ENCODE measurements around the gene SYTL3. TPM values are rescaled to one million over a fixed set of nuclear protein-coding genes. Genes with fewer than 3 reads are reported as not detected.

Gene SYTL3
- total RNA-seq, 1 experiment from 2014 or later: 0.65 TPM

DNA sequence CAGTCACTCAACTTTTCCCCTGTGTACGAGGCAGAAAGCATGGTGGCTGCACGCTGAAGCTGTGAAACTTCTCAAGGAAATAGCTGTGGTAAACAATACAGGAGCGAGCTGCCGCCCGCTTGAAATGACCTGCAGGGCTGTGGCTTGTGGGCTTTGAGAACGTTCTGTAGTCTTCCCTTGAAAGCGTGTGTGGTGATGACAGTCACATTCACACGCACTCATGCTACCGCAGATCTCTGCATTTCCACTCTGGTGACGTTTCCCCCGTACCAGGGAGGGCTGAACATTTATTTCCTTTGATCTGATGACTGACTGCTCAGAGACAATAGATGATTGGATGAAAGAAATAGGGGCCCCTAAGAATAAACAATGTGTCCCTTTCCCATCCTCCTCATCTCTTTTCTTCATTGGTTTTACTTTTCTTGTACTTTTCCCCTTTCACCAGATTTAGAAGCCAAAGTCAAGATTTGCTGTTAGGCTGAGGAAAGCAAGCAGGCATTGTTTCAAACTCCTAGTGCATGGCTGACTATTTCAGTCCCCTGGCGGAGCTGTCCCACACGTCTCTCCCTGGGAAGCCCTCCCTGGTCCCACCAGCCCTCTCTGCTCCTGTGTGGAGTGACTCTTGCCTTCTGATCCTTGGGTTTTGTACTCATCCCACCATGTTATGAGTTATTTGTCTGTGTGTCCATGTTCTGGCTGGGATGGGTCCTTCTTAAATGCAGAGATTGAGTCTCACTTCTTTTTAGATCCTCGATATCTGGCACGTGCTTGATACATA, 3.9 kb downstream of the SYTL3 start:
- no peaks in the 10 kb centered on the region for H3K36me3 Mint-ChIP-seq (ENCODE audit: insufficient read depth, unreplicated experiment)
- TF ChIP-seq, protein P1, sequence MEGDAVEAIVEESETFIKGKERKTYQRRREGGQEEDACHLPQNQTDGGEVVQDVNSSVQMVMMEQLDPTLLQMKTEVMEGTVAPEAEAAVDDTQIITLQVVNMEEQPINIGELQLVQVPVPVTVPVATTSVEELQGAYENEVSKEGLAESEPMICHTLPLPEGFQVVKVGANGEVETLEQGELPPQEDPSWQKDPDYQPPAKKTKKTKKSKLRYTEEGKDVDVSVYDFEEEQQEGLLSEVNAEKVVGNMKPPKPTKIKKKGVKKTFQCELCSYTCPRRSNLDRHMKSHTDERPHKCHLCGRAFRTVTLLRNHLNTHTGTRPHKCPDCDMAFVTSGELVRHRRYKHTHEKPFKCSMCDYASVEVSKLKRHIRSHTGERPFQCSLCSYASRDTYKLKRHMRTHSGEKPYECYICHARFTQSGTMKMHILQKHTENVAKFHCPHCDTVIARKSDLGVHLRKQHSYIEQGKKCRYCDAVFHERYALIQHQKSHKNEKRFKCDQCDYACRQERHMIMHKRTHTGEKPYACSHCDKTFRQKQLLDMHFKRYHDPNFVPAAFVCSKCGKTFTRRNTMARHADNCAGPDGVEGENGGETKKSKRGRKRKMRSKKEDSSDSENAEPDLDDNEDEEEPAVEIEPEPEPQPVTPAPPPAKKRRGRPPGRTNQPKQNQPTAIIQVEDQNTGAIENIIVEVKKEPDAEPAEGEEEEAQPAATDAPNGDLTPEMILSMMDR (IDR thresholded peaks at IDR 0.05; ENCODE audit: unreplicated experiment): no peak
- no peak overlapping the region for H3K27ac Mint-ChIP-seq (ENCODE audit: low read depth, unreplicated experiment)
- peaks cover 21% of the 10 kb centered on the region for H3K4me1 Mint-ChIP-seq (ENCODE audit: insufficient read depth, unreplicated experiment)
- DNase-seq (ENCODE audit: unreplicated experiment): no peak
- POLR2A ChIA-PET: interaction anchor here (0.6 kb wide), 2 partner anchors 24 to 32 kb away, joined by 3 read pairs; no protein-coding TSS in a partner anchor
- intact Hi-C loops (cut with micrococcal nuclease): no loop called here
- H3K27me3 Mint-ChIP-seq (ENCODE audit: insufficient read depth, unreplicated experiment): no peaks in the 10 kb centered on the region
- H3K4me3 Mint-ChIP-seq (ENCODE audit: unreplicated experiment): no peak overlapping the region
- no peaks in the 10 kb centered on the region for H3K9me3 Mint-ChIP-seq (ENCODE audit: unreplicated experiment)
- BruUV-seq (replicated peaks): no TSS peak
- CTCF ChIA-PET: interaction anchor here (0.7 kb wide), 1 partner anchor 9 kb away, joined by 6 read pairs; no protein-coding TSS in a partner anchor

DNA sequence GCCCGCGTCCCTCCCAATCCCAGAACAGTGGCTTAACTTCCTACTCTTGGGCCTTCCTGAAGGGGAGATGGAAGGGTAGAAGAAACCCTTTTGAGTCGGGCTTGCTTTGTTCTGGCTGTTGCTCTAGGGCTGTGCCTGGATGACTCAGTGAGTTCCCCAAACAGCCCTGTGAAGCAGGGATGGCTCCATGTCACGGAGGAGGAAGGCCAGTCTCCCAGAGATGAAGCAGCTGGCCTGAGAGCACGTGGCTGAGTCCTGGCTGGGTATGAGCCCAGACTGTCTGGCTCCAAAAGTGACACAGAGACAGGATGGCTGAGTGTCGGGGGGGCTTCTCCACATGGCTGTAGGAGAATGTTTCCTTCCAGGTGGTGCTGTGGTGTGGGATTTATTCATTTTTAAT, 4.6 kb downstream of the SYTL3 start:
- DNase-seq (ENCODE audit: unreplicated experiment): peak; percentile 48
- intact Hi-C loops (cut with micrococcal nuclease): no loop called here
- no peak overlapping the region for H3K27ac Mint-ChIP-seq (ENCODE audit: low read depth, unreplicated experiment)
- no peaks in the 10 kb centered on the region for H3K36me3 Mint-ChIP-seq (ENCODE audit: insufficient read depth, unreplicated experiment)
- no peaks in the 10 kb centered on the region for H3K27me3 Mint-ChIP-seq (ENCODE audit: insufficient read depth, unreplicated experiment)
- POLR2A ChIA-PET: interaction anchor here (0.8 kb wide), 1 partner anchor 37 kb away, joined by 4 read pairs; no protein-coding TSS in a partner anchor
- no peaks in the 10 kb centered on the region for H3K9me3 Mint-ChIP-seq (ENCODE audit: unreplicated experiment)
- TF ChIP-seq, protein P1 (IDR thresholded peaks at IDR 0.05; ENCODE audit: unreplicated experiment): no peak
- CTCF ChIA-PET: interaction anchor here (0.6 kb wide), 1 partner anchor 50 kb away, joined by 6 read pairs; no protein-coding TSS in a partner anchor
- no TSS peak for BruUV-seq (replicated peaks)
- no peak overlapping the region for H3K4me3 Mint-ChIP-seq (ENCODE audit: unreplicated experiment)
- peaks cover 14% of the 10 kb centered on the region for H3K4me1 Mint-ChIP-seq (ENCODE audit: insufficient read depth, unreplicated experiment)

DNA sequence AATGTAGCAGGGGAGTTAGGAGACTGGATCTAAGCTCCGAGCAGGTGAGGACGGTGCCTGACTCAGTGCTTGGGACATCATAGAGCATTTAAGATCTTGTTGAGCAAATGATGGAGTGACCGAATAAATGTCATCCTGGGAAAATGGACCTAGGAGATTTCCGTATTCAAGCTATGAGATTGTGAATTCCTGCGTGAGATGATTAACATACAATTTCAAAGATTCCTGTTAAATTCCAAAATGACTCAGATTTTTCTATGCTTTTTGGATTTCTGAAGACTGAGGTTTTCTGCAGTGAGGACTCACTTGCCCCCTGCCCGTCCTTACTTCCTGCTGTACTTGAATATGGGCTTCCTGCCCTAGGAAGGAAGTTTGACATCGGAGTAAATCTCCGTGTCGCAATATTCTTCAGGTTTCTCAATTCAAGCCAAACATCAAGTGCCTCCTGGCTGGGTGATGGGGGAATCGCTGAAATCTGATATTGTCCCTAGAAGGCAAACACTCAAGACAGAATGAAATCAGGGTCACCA, 5.2 kb downstream of the SYTL3 start:
- ChIA-PET POLR2A (interaction anchor here (0.8 kb wide), 1 partner anchor 36 kb away, joined by 4 read pairs; no protein-coding TSS in a partner anchor), CTCF (interaction anchor here (0.6 to 1.0 kb wide), 2 partner anchors 37 to 49 kb away, joined by 5 to 6 read pairs; no protein-coding TSS in a partner anchor)
- TF ChIP-seq, protein P1 (IDR thresholded peaks at IDR 0.05; ENCODE audit: unreplicated experiment): no peak
- BruUV-seq (replicated peaks): no TSS peak
- Mint-ChIP-seq H3K27me3 (ENCODE audit: insufficient read depth, unreplicated experiment) (no peaks in the 10 kb centered on the region), H3K9me3 (ENCODE audit: unreplicated experiment) (no peaks in the 10 kb centered on the region), H3K27ac (ENCODE audit: low read depth, unreplicated experiment) (no peak overlapping the region), H3K36me3 (ENCODE audit: insufficient read depth, unreplicated experiment) (no peaks in the 10 kb centered on the region), H3K4me1 (ENCODE audit: insufficient read depth, unreplicated experiment) (peaks cover 11% of the 10 kb centered on the region), H3K4me3 (ENCODE audit: unreplicated experiment) (no peak overlapping the region)
- DNase-seq (ENCODE audit: unreplicated experiment): peak; percentile 72
- intact Hi-C loops (cut with micrococcal nuclease): no loop called here

Measured in MCF 10A (cell line).